ENCODE results near the gene TRMT1. TPM values are rescaled to one million over a fixed set of nuclear protein-coding genes. Genes with fewer than 3 reads are reported as not detected.

Gene TRMT1
- total and polyA plus RNA-seq, 8 donors, result 24.2 to 46.2 (median 33.9) TPM

- no peaks in the 10 kb centered on the region for H3K9me3 ChIP-seq
- H3K4me3 ChIP-seq, result peak overlapping the region in 1 of 2 donors; percentile 34
- peak overlapping the region; percentile 61 to 86 for H3K27ac ChIP-seq
- DNase-seq, result no peak
- peak; percentile 2 for ATAC-seq
- H3K27me3 ChIP-seq, result peaks cover 0 to 11% of the 10 kb centered on the region in 2 donors
- no peaks in the 10 kb centered on the region for H3K36me3 ChIP-seq
- H3K4me1 ChIP-seq, result peaks cover 61 to 84% of the 10 kb centered on the region in 2 donors
- TF ChIP-seq, protein P1, sequence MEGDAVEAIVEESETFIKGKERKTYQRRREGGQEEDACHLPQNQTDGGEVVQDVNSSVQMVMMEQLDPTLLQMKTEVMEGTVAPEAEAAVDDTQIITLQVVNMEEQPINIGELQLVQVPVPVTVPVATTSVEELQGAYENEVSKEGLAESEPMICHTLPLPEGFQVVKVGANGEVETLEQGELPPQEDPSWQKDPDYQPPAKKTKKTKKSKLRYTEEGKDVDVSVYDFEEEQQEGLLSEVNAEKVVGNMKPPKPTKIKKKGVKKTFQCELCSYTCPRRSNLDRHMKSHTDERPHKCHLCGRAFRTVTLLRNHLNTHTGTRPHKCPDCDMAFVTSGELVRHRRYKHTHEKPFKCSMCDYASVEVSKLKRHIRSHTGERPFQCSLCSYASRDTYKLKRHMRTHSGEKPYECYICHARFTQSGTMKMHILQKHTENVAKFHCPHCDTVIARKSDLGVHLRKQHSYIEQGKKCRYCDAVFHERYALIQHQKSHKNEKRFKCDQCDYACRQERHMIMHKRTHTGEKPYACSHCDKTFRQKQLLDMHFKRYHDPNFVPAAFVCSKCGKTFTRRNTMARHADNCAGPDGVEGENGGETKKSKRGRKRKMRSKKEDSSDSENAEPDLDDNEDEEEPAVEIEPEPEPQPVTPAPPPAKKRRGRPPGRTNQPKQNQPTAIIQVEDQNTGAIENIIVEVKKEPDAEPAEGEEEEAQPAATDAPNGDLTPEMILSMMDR (IDR thresholded peaks at IDR 0.05), result no peak
- intact Hi-C loops (cut with DNase I), result loop anchor here in 1 of 2 donors (5.0 kb wide), 1 partner anchor 78 kb away; no protein-coding TSS in a partner anchor
Observed at GRCh38 chr19:13060233-13060963, 56.1 kb downstream of the TRMT1 start.

- Histone ChIP-seq H3K4me1 (peaks cover 74 to 96% of the 10 kb centered on the region in 2 donors), H3K9me3 (no peaks in the 10 kb centered on the region), H3K27me3 (peaks cover 0 to 11% of the 10 kb centered on the region in 2 donors), H3K27ac (peak overlapping the region; percentile 61 to 86), H3K36me3 (no peaks in the 10 kb centered on the region), H3K4me3 (no peak overlapping the region)
- intact Hi-C loops (cut with DNase I), result loop anchor here in 1 of 2 donors (10.0 kb wide), 1 partner anchor 64 kb away; the partner anchor contains the start of gene NFIX
- ATAC-seq (no peak), DNase-seq (no peak)
- TF ChIP-seq, protein P1 (IDR thresholded peaks at IDR 0.05), result no peak
Observed at GRCh38 chr19:13058951-13059660, 57.4 kb downstream of the TRMT1 start.

DNA sequence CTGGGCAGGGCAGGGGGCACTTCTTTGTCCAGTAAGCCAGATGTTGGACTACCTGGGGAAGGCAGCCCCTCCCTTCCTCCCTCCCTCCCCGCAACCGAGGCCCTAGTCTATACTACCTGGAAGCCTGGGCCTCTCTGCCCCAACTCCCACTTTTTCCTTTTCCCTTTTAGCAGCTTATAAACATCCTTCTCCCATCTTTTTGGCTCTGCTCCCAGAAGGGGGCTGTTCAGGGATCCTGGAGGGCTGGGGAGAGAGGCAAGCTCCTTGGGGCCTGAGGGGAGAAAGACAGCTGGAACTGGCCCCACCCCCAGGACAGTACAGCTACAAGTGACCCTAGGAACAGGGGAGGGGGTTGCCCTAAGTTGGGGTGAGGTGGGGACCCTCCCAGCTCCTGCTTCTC is 58.8 kb downstream of the TRMT1 start:
- no peak for ATAC-seq
- H3K9me3 ChIP-seq, result no peaks in the 10 kb centered on the region
- H3K36me3 ChIP-seq, result no peaks in the 10 kb centered on the region
- intact Hi-C loops (cut with DNase I), result loop anchor here in 1 of 2 donors (10.0 kb wide), 1 partner anchor 63 kb away; the partner anchor contains the start of gene NFIX
- H3K4me1 ChIP-seq, result peaks cover 88 to 99% of the 10 kb centered on the region in 2 donors
- H3K4me3 ChIP-seq, result no peak overlapping the region
- H3K27me3 ChIP-seq, result peaks cover 0 to 11% of the 10 kb centered on the region in 2 donors
- DNase-seq, result no peak
- TF ChIP-seq, protein P1 (IDR thresholded peaks at IDR 0.05), result no peak
- H3K27ac ChIP-seq, result peak overlapping the region; percentile 86 to 96

DNA sequence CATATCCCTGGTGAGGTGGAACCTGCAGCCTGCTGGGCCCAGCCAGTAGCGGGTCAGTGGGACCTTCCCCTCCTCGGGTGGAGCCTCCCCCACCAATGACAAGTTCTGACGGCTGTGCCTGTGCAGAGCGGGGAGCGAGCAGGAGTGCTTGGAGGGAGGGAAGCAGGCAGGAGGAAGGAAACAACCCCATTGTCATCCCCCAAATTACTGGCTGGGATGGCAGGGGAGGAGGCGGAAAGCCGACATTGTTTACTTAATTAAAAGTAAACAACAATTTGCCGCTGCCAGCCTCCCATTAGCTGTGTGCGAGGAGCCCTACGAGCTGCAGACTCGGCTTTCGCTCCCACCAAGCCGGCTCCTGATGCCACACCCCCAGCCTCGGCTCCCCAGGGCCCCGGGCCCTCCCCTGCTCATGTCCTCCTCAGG is 59.4 kb downstream of the TRMT1 start:
- H3K4me1 ChIP-seq, result peaks cover 94 to 99% of the 10 kb centered on the region in 2 donors
- H3K36me3 ChIP-seq, result no peaks in the 10 kb centered on the region
- TF ChIP-seq, protein P1 (IDR thresholded peaks at IDR 0.05), result no peak
- DNase-seq (peak in 1 of 4 donors; percentile 69), ATAC-seq (no peak)
- H3K9me3 ChIP-seq, result no peaks in the 10 kb centered on the region
- H3K4me3 ChIP-seq, result no peak overlapping the region
- H3K27ac ChIP-seq, result peak overlapping the region; percentile 86 to 96
- H3K27me3 ChIP-seq, result peaks cover 0 to 11% of the 10 kb centered on the region in 2 donors
- intact Hi-C loops (cut with DNase I), result loop anchor here in 1 of 2 donors (10.0 kb wide), 1 partner anchor 62 kb away; the partner anchor contains the start of gene NFIX

Data from left lung (tissue), 10 donors.